ENCODE measurements around the gene TEAD1. TPM values are rescaled to one million over a fixed set of nuclear protein-coding genes. Genes with fewer than 3 reads are reported as not detected.
"Not testable (repeated sequence)": the region's sequence is repeated elsewhere in the genome, so short reads cannot be mapped to it uniquely, and the experiment has no call there.

Gene TEAD1
- polyA plus RNA-seq, 2 of the 4 experiments (the other 2 are of a cell fraction): 111 to 112 TPM

GRCh38 chr11:12876988-12877387 is 202.8 kb downstream of the TEAD1 start:
- TF ChIP-seq RARB (CRISPR knock-in tag; IDR thresholded peaks at IDR 0.05) (no peak), KDM1A (IDR thresholded peaks at IDR 0.05; ENCODE audit: low read depth) (no peak), EHMT2 (IDR thresholded peaks at IDR 0.05; ENCODE audit: low read depth) (no peak), REST (IDR thresholded peaks at IDR 0.05) (no peak), ELK1 (IDR thresholded peaks at IDR 0.05; ENCODE audit: low read depth, low read length) (no peak), HDAC2 (IDR thresholded peaks at IDR 0.05) (no peak), EHF (CRISPR knock-in tag; IDR thresholded peaks at IDR 0.05) (no peak), POLR2AphosphoS2 (conservative IDR thresholded peaks at IDR 0.05; ENCODE audit: low read length) (no peak), BCL3 (IDR thresholded peaks at IDR 0.05) (no peak), GATA3 (IDR thresholded peaks at IDR 0.05; ENCODE audit: borderline replicate concordance) (no peak), FOSB (CRISPR knock-in tag; IDR thresholded peaks at IDR 0.05) (no peak), RNF2 (IDR thresholded peaks at IDR 0.05; ENCODE audit: borderline replicate concordance, low read depth) (no peak), MAFK (IDR thresholded peaks at IDR 0.05; ENCODE audit: partially characterized antibody) (no peak), NR3C1 (IDR thresholded peaks at IDR 0.05) (no peak), RAD21 (conservative IDR thresholded peaks at IDR 0.05 in 1 of 2, IDR thresholded peaks at IDR 0.05 in 1 of 2) (no peak)
- Histone ChIP-seq H3K4me3 (no peak overlapping the region), H3K27ac (no peak overlapping the region), H3K4me2 (no peak overlapping the region), H3K4me1 (peaks cover 8% of the 10 kb centered on the region), H3K9me3 (no peaks in the 10 kb centered on the region)
- WGBS (ENCODE audit: missing lambda C conversion rate): 85% methylated on average over 5 of the region's 5 CpGs
- no peak for DNase-seq (ENCODE audit: low read depth in 1 of 2, low spot score in 1 of 2)
- ChIA-PET POLR2A (no interaction called here), CTCF (interaction anchor here (0.6 to 4.3 kb wide), 6 partner anchors 9 to 465 kb away, joined by 3 to 17 read pairs (median 4); no protein-coding TSS in a partner anchor)
- ATAC-seq: no peak
- no peak for FAIRE-seq

GRCh38 chr11:12877508-12877907 is 203.3 kb downstream of the TEAD1 start:
- FAIRE-seq; DNase-seq (ENCODE audit: low read depth in 1 of 2, low spot score in 1 of 2); POLR2A ChIA-PET; H3K9me3 ChIP-seq; H3K4me1 ChIP-seq; H3K4me2 ChIP-seq; H3K4me3 ChIP-seq; H3K27ac ChIP-seq; ATAC-seq: not testable (repeated sequence)
- WGBS (ENCODE audit: missing lambda C conversion rate): 98% methylated on average over 4 of the region's 4 CpGs
- CTCF ChIA-PET: interaction anchor here (0.6 to 4.3 kb wide), 9 partner anchors 9 to 546 kb away, joined by 3 to 17 read pairs (median 3); no protein-coding TSS in a partner anchor

GRCh38 chr11:12880327-12880726 is 206.1 kb downstream of the TEAD1 start:
- DNase-seq (ENCODE audit: low read depth in 1 of 2, low spot score in 1 of 2) (no peak), ATAC-seq (no peak), FAIRE-seq (no peak)
- no peaks in the 10 kb centered on the region for H3K4me1 ChIP-seq
- CTCF ChIA-PET: interaction anchor here (0.7 to 4.3 kb wide), 6 partner anchors 9 to 588 kb away, joined by 3 to 17 read pairs (median 6); no protein-coding TSS in a partner anchor
- H3K9me3 ChIP-seq: no peaks in the 10 kb centered on the region
- no peak overlapping the region for H3K4me2 ChIP-seq
- H3K27ac ChIP-seq: no peak overlapping the region
- WGBS (ENCODE audit: missing lambda C conversion rate): over 99% methylated on average over 6 of the region's 6 CpGs
- H3K4me3 ChIP-seq: no peak overlapping the region
- POLR2A ChIA-PET: no interaction called here
- no peak for TF ChIP-seq TP53 (CRISPR knock-in tag; IDR thresholded peaks at IDR 0.05)
- no peak for TF ChIP-seq NPAS2 (CRISPR knock-in tag; IDR thresholded peaks at IDR 0.05; ENCODE audit: borderline replicate concordance)
- no peak for TF ChIP-seq EP300 (IDR thresholded peaks at IDR 0.05)
- no peak for TF ChIP-seq POLR2AphosphoS2 (conservative IDR thresholded peaks at IDR 0.05; ENCODE audit: low read length)
- TF ChIP-seq HOXB13 (CRISPR knock-in tag; IDR thresholded peaks at IDR 0.05; ENCODE audit: low read depth): no peak
- TF ChIP-seq REST (IDR thresholded peaks at IDR 0.05): no peak
- TF ChIP-seq HOXA7 (CRISPR knock-in tag; IDR thresholded peaks at IDR 0.05): no peak
- TF ChIP-seq ELK1 (IDR thresholded peaks at IDR 0.05; ENCODE audit: low read depth, low read length): no peak
- no peak for TF ChIP-seq JUNB (IDR thresholded peaks at IDR 0.05)
- TF ChIP-seq KDM5A (IDR thresholded peaks at IDR 0.05): no peak

All from A549 (cell line).